Measurements from ENCODE around the gene TEX22.

GRCh38 chr14:105440992-105441391 lies 42.7 kb downstream of the TEX22 start:
- TF ChIP-seq POLR2A (IDR thresholded peaks at IDR 0.05) (no peak), CTCF (IDR thresholded peaks at IDR 0.05) (no peak)
